SU-DHL-6 (cell line): ENCODE measurements around the gene CNTN1.

Experiments used
- H2AFZ ChIP-seq: fragments of 200-600 bp; sonication (generic); 2 replicates; pipeline ENCODE4 v1.6.1; 2014; ENCODE audit warnings: low read depth, mild to moderate bottlenecking, moderate library complexity, mixed read lengths, antibody characterized with exemption, low read length; ENCODE audit not compliant: severe bottlenecking
- H3F3A ChIP-seq: fragments of 200-600 bp; shearing (Covaris generic); 2 replicates; pipeline ENCODE4 v1.6.0; 2016; ENCODE audit warnings: antibody characterized with exemption, mild to moderate bottlenecking; ENCODE audit not compliant: insufficient read depth
- H3K27ac ChIP-seq: fragments of 200-600 bp; sonication (generic); 2 replicates; pipeline ENCODE4 v1.5.1; 2016; ENCODE audit warnings: low read depth, mild to moderate bottlenecking, low read length, moderate library complexity, mixed read lengths
- H3K27me3 ChIP-seq: fragments of 200-600 bp; sonication (generic), shearing (Covaris generic); 2 replicates; pipeline ENCODE4 v1.6.0; 2014; ENCODE audit warnings: mild to moderate bottlenecking, low read length
- H3K36me3 ChIP-seq: fragments of 200-600 bp; sonication (generic); 2 replicates; pipeline ENCODE4 v1.6.1; 2014; ENCODE audit warnings: mild to moderate bottlenecking, low read length, mixed read lengths
- H3K4me2 ChIP-seq: fragments of 300-600, 200-600 bp; shearing (Covaris generic), sonication (generic); 2 replicates; pipeline ENCODE4 v1.6.0; 2014; ENCODE audit warnings: low read length, low read depth, mild to moderate bottlenecking; ENCODE audit not compliant: poor library complexity, severe bottlenecking
- H3K4me3 ChIP-seq: fragments of 200-600 bp; sonication (generic); 2 replicates; pipeline ENCODE4 v1.5.1; 2014; ENCODE audit warnings: antibody characterized with exemption, low read length, mild to moderate bottlenecking, mixed read lengths; ENCODE audit not compliant: insufficient read depth, poor library complexity, severe bottlenecking
- H3K79me2 ChIP-seq: fragments of 200-600 bp; sonication (generic); 2 replicates; pipeline ENCODE4 v1.6.1; 2014; ENCODE audit warnings: mild to moderate bottlenecking, low read length, moderate library complexity; ENCODE audit not compliant: insufficient read depth
- H3K9ac ChIP-seq: fragments of 200-600 bp; sonication (generic); 2 replicates; pipeline ENCODE4 v1.7.0; 2014; ENCODE audit warnings: mild to moderate bottlenecking, low read length
- H3K9me2 ChIP-seq: fragments of 200-600 bp; sonication (generic); replicated peaks from 2 replicates; pipeline ENCODE4 v1.6.1; 2014; ENCODE audit warnings: low read length; ENCODE audit not compliant: insufficient read depth
- H3K9me3 ChIP-seq: fragments of 200-600 bp; sonication (generic); 2 replicates; pipeline ENCODE4 v1.6.1; 2014; ENCODE audit warnings: low read length, mixed read lengths; ENCODE audit not compliant: insufficient read depth
- H4K20me1 ChIP-seq: fragments of 200-600 bp; sonication (generic); 2 replicates; pipeline ENCODE4 v1.6.1; 2014; ENCODE audit warnings: low read depth, mild to moderate bottlenecking, antibody characterized with exemption, low read length, moderate library complexity, mixed read lengths
- EZH2phosphoT487 ChIP-seq: fragments of 200-600 bp; sonication (generic), shearing (Covaris generic); conservative IDR thresholded peaks from 2 replicates; pipeline ENCODE4 v1.6.1; 2018; ENCODE audit warnings: mild to moderate bottlenecking, antibody characterized with exemption, low read length, moderate library complexity, mixed read lengths
- TF ChIP-seq, protein P1 (sequence below): fragments of 200-600 bp; sonication (generic); IDR thresholded peaks from one replicate; pipeline ENCODE4 v1.5.1; 2017; ENCODE audit warnings: antibody characterized with exemption, mild to moderate bottlenecking, low read length, moderate library complexity; ENCODE audit not compliant: insufficient read depth, poor library complexity, severe bottlenecking

Gene CNTN1

DNA sequence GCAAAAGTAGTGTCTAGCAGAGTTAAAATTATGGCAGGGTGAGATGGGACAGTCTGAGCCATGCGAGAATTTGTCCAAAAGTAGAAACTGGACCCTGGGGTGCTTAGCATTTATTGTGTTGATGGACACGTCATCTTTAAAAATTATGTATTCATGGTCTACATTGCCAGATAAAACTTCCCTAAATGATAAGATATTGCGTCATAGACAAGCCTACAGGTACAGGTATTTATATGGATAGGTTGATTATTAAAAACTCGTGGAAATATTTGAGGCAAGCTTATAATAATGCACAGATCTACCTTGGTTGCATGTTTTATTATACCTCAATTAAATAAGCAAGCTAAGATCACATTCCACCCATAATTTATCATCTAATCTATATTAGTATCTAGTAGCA is 299.9 kb downstream of the CNTN1 start:
- H3K9ac ChIP-seq, result no peak overlapping the region
- no peaks in the 10 kb centered on the region for H3K79me2 ChIP-seq

DNA sequence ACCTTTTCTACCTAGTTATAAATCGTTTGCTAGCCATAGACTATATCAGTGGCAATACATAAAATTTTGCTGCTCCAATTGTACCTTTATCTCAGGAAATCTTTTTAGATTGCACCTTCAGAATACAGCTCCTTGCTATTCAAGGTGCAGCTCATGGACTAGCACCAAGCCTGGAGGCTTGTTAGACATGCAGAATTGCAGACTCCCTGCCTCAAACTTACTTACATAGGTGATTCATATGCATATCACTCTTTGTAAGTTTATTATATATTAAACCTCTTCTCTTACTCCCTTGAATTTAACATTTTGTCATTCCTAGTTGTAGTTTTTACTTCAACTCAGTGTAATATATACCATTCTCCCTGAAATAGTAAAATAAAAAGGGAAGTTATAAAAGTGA is 300.4 kb downstream of the CNTN1 start:
- TF ChIP-seq EZH2phosphoT487, result no peak
- TF ChIP-seq, protein P1, sequence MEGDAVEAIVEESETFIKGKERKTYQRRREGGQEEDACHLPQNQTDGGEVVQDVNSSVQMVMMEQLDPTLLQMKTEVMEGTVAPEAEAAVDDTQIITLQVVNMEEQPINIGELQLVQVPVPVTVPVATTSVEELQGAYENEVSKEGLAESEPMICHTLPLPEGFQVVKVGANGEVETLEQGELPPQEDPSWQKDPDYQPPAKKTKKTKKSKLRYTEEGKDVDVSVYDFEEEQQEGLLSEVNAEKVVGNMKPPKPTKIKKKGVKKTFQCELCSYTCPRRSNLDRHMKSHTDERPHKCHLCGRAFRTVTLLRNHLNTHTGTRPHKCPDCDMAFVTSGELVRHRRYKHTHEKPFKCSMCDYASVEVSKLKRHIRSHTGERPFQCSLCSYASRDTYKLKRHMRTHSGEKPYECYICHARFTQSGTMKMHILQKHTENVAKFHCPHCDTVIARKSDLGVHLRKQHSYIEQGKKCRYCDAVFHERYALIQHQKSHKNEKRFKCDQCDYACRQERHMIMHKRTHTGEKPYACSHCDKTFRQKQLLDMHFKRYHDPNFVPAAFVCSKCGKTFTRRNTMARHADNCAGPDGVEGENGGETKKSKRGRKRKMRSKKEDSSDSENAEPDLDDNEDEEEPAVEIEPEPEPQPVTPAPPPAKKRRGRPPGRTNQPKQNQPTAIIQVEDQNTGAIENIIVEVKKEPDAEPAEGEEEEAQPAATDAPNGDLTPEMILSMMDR, result no peak
- Histone ChIP-seq H3F3A (no peaks in the 10 kb centered on the region), H3K27me3 (no peaks in the 10 kb centered on the region), H2AFZ (no peak overlapping the region), H3K4me3 (no peak overlapping the region), H3K9me3 (no peaks in the 10 kb centered on the region), H3K4me2 (no peak overlapping the region), H3K9me2 (no peaks in the 10 kb centered on the region), H4K20me1 (no peaks in the 10 kb centered on the region), H3K27ac (no peak overlapping the region), H3K36me3 (no peaks in the 10 kb centered on the region), H3K9ac (no peak overlapping the region), H3K79me2 (no peaks in the 10 kb centered on the region)

More for the DNA sequence above, 299.9 kb downstream of the CNTN1 start:
- Histone ChIP-seq H3K27me3 (no peaks in the 10 kb centered on the region), H3K27ac (no peak overlapping the region), H3K9me3 (no peaks in the 10 kb centered on the region), H3K9me2 (no peaks in the 10 kb centered on the region), H4K20me1 (no peaks in the 10 kb centered on the region), H3K4me3 (no peak overlapping the region), H2AFZ (no peak overlapping the region), H3F3A (no peaks in the 10 kb centered on the region), H3K4me2 (no peak overlapping the region), H3K36me3 (no peaks in the 10 kb centered on the region)
- TF ChIP-seq EZH2phosphoT487, result no peak
- TF ChIP-seq, protein P1, result no peak

GRCh38 chr12:40993158-40993557 is 300.9 kb downstream of the CNTN1 start:
- H3K4me2 ChIP-seq, result no peak overlapping the region
- H3K79me2 ChIP-seq, result no peaks in the 10 kb centered on the region
- H3K27ac ChIP-seq, result no peak overlapping the region
- H4K20me1 ChIP-seq, result no peaks in the 10 kb centered on the region
- no peaks in the 10 kb centered on the region for H3K36me3 ChIP-seq
- H3K27me3 ChIP-seq, result no peaks in the 10 kb centered on the region
- H2AFZ ChIP-seq, result no peak overlapping the region
- H3K4me3 ChIP-seq, result no peak overlapping the region
- H3K9ac ChIP-seq, result no peak overlapping the region
- H3F3A ChIP-seq, result no peaks in the 10 kb centered on the region
- TF ChIP-seq, protein P1, result no peak
- no peak for TF ChIP-seq EZH2phosphoT487
- no peaks in the 10 kb centered on the region for H3K9me2 ChIP-seq
- H3K9me3 ChIP-seq, result no peaks in the 10 kb centered on the region
